Endothelial cell (in vitro differentiated cells): Measurements from ENCODE around the gene GPR22. TPM values are rescaled to one million over a fixed set of nuclear protein-coding genes. Genes with fewer than 3 reads are reported as not detected.

Experiments used
- DNase-seq: peaks from one replicate; pipeline ENCODE4 v3.0.0; 2021; ENCODE audit warnings: low spot score
- H3K27ac Mint-ChIP-seq: one replicate; pipeline ENCODE4 v1.8.0; 2021; ENCODE audit warnings: mixed read lengths, inconsistent platforms; ENCODE audit not compliant: unreplicated experiment
- H3K27me3 Mint-ChIP-seq: one replicate; pipeline ENCODE4 v1.8.0; 2021; ENCODE audit warnings: mild to moderate bottlenecking, moderate library complexity, mixed read lengths, inconsistent platforms; ENCODE audit not compliant: unreplicated experiment
- H3K36me3 Mint-ChIP-seq: one replicate; pipeline ENCODE4 v1.8.0; 2021; ENCODE audit warnings: mild to moderate bottlenecking, low read depth, mixed read lengths, inconsistent platforms; ENCODE audit not compliant: unreplicated experiment
- H3K4me1 Mint-ChIP-seq: one replicate; pipeline ENCODE4 v1.8.0; 2021; ENCODE audit warnings: mild to moderate bottlenecking, mixed read lengths, inconsistent platforms; ENCODE audit not compliant: unreplicated experiment
- H3K4me3 Mint-ChIP-seq: one replicate; pipeline ENCODE4 v1.8.0; 2021; ENCODE audit warnings: mild to moderate bottlenecking, mixed read lengths, inconsistent platforms; ENCODE audit not compliant: unreplicated experiment
- H3K9me3 Mint-ChIP-seq: one replicate; pipeline ENCODE4 v1.8.0; 2021; ENCODE audit warnings: mixed read lengths, inconsistent platforms; ENCODE audit not compliant: unreplicated experiment
- CTCF ChIP-seq: fragments of 200-600 bp; sonication (generic); IDR thresholded peaks from one replicate; pipeline ENCODE4 v1.5.0; 2021; ENCODE audit warnings: antibody characterized with exemption; ENCODE audit not compliant: unreplicated experiment
- long read RNA-seq: library from polyadenylated mRNA; unstranded; transcript quantifications from one replicate; pipeline ENCODE4 v2.0.0, GENCODE V29; 2020; ENCODE audit not compliant: unreplicated experiment
- total RNA-seq: library from RNA; stranded (reverse); fragmentation: NEBNext Ultra II Directional; extraction: Animal tissue kit (Norgen Biotek cat#: 25700); gene quantifications from one replicate; pipeline ENCODE4 v1.2.1, GENCODE V29; 2021; ENCODE audit not compliant: unreplicated experiment

Gene GPR22
- total RNA-seq, result not detected
- long read RNA-seq, result 0 reads

DNA sequence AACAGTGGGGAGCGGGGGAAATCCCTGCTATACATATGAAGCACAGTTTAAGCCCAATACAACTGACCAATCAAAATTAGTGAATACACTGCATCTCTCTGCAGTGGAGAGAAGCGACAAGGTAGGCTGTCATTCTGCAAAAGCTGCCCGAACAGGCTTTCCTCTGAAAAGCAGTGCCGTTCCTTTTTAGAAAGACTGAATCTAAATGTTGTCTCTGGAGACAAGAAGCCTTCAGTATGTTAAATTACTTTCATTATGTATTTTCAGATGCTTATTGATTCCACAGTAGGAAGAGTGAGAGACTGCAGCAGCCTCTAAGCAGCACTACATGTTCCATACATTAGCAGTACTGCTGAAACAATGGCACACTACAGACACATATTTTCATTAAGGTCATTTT lies at the start of gene GPR22:
GPR22 (plus strand) TSS at position 129 of the 400 bp plus-strand sequence. CDS start 4,004 bp downstream, outside the sequence.
- no peak for DNase-seq

DNA sequence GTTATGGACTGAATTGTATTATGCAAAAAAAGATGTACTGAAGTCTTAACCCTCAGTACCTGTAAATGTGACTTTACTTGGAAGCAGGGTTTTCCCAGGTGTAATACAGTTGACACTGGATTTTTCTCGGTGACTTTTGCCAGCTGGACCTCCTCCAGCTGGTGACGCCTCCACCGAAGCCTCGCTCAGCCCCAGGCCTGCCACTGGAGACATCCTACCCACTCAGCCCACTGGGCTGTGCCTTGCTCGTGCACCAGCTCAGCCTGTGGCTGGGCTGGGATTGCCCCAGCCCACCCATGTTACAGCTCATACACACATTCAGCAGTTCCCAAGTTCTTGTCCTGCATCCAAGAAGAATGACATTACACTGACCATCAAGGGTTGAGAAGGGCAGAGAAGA lies 42.4 kb upstream of the GPR22 start:
- no peak for TF ChIP-seq CTCF
- Mint-ChIP-seq H3K9me3 (no peaks in the 10 kb centered on the region), H3K4me1 (no peaks in the 10 kb centered on the region), H3K27me3 (no peaks in the 10 kb centered on the region), H3K36me3 (no peaks in the 10 kb centered on the region), H3K4me3 (no peak overlapping the region), H3K27ac (no peak overlapping the region)
- no peak for DNase-seq

More for the DNA sequence above, at the start of gene GPR22:
- no peaks in the 10 kb centered on the region for H3K4me1 Mint-ChIP-seq
- H3K36me3 Mint-ChIP-seq, result no peaks in the 10 kb centered on the region
- H3K27me3 Mint-ChIP-seq, result no peaks in the 10 kb centered on the region
- no peak for TF ChIP-seq CTCF
- H3K9me3 Mint-ChIP-seq, result no peaks in the 10 kb centered on the region
- H3K4me3 Mint-ChIP-seq, result no peak within 1 kb of the TSS
- no peak within 1 kb of the TSS for H3K27ac Mint-ChIP-seq

GRCh38 chr7:107428642-107429041 lies 41.2 kb upstream of the GPR22 start:
- H3K4me1 Mint-ChIP-seq, result no peaks in the 10 kb centered on the region
- H3K36me3 Mint-ChIP-seq, result no peaks in the 10 kb centered on the region
- H3K9me3 Mint-ChIP-seq, result no peaks in the 10 kb centered on the region
- H3K27me3 Mint-ChIP-seq, result no peaks in the 10 kb centered on the region
- no peak for DNase-seq
- TF ChIP-seq CTCF, result no peak
- H3K27ac Mint-ChIP-seq, result no peak overlapping the region
- no peak overlapping the region for H3K4me3 Mint-ChIP-seq

GRCh38 chr7:107430057-107430456 lies 39.8 kb upstream of the GPR22 start:
- Mint-ChIP-seq H3K4me3 (no peak overlapping the region), H3K27me3 (no peaks in the 10 kb centered on the region), H3K27ac (no peak overlapping the region), H3K9me3 (no peaks in the 10 kb centered on the region), H3K36me3 (no peaks in the 10 kb centered on the region), H3K4me1 (no peaks in the 10 kb centered on the region)
- TF ChIP-seq CTCF, result no peak
- DNase-seq, result no peak

- Mint-ChIP-seq H3K4me3 (no peak overlapping the region), H3K9me3 (no peaks in the 10 kb centered on the region), H3K36me3 (no peaks in the 10 kb centered on the region), H3K4me1 (no peaks in the 10 kb centered on the region), H3K27ac (no peak overlapping the region), H3K27me3 (no peaks in the 10 kb centered on the region)
- TF ChIP-seq CTCF, result no peak
- no peak for DNase-seq
These were observed 37.6 kb upstream of the GPR22 start for GRCh38 chr7:107432261-107432660.
